ENCODE measurements around the gene HOXC12.
A peak's percentile ranks its signal among the peaks of the same experiment; 100 is the strongest.

Gene HOXC12

DNA sequence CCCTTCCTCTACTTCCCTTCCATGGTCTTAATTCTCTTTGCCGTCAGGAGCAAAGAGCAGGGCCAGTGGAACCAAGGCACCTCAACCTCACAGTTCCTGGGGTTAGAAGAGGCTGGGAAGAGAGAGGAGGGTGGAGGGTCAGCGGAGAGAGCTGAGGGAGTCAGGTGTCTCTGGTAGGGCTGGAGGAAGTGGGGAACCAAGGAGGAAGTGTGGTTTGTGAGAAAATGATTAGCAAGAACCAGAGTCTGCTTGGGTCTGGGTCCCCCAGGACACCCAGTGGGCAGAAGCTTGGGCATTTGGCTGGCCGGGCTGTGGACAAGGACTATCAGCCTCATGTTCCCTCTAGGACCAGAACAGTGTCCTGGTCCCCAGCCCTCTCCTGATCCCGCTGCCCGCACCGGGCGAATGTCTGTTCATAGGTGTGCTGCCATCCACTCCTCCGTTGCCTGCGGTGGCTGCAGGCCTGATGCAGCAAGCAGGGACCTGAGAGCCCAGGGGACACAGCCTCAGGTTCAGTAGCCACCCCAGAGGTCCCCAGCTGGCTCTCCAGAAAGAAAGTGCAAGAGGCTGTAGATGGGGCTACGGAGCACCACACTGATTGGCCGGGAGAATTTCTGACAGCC is 2.3 kb downstream of the HOXC12 start:
- no peak for DNase-seq (ENCODE audit: low spot score in 2 of 2)
- Histone ChIP-seq H3K4me1 (peaks cover 8% of the 10 kb centered on the region), H3K36me3 (replicated peaks) (no peaks in the 10 kb centered on the region), H3K9me3 (no peaks in the 10 kb centered on the region), H3K4me3 (no peak overlapping the region), H3K27me3 (ENCODE audit: low read depth) (peaks cover 19% of the 10 kb centered on the region)
- in situ Hi-C loops (cut with MboI; ENCODE audit: low sequenced_read_pairs): no loop called here

- in situ Hi-C loops (cut with MboI; ENCODE audit: low sequenced_read_pairs): no loop called here
- no peak for DNase-seq (ENCODE audit: low spot score in 2 of 2)
- no peak overlapping the region for H3K4me3 ChIP-seq
- H3K27me3 ChIP-seq (ENCODE audit: low read depth): peaks cover 19% of the 10 kb centered on the region
- H3K36me3 ChIP-seq (replicated peaks): no peaks in the 10 kb centered on the region
- no peaks in the 10 kb centered on the region for H3K9me3 ChIP-seq
- peaks cover 8% of the 10 kb centered on the region for H3K4me1 ChIP-seq
Observed at GRCh38 chr12:53958128-53958527, 3.4 kb downstream of the HOXC12 start.

DNA sequence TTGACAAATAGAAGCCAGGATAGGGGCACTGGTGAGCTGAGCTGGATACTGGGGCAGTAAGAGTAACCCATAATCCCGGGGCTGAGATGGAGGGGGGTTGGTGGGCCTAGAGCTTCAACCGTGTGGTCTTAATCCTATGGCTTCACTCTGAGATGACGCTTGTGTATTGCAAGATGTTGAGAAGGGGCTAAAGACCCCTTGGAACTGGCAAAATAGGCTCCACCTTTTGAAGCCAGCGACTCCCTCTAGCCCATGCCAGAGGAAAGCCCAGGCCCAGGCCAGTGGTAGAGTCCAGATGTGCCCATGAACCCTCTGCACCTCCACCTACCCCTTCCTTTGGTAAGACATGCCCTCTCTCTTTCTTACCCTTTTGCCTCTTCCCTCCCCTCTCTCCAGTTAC is 4.6 kb downstream of the HOXC12 start:
- Histone ChIP-seq H3K4me1 (peaks cover 3% of the 10 kb centered on the region; the same call in 1 of the 2 replicates), H3K36me3 (replicated peaks) (no peaks in the 10 kb centered on the region), H3K4me3 (no peak overlapping the region), H3K27me3 (ENCODE audit: low read depth) (peaks cover 19% of the 10 kb centered on the region), H3K9me3 (no peaks in the 10 kb centered on the region)
- DNase-seq (ENCODE audit: low spot score in 2 of 2): no peak
- in situ Hi-C loops (cut with MboI; ENCODE audit: low sequenced_read_pairs): no loop called here

DNA sequence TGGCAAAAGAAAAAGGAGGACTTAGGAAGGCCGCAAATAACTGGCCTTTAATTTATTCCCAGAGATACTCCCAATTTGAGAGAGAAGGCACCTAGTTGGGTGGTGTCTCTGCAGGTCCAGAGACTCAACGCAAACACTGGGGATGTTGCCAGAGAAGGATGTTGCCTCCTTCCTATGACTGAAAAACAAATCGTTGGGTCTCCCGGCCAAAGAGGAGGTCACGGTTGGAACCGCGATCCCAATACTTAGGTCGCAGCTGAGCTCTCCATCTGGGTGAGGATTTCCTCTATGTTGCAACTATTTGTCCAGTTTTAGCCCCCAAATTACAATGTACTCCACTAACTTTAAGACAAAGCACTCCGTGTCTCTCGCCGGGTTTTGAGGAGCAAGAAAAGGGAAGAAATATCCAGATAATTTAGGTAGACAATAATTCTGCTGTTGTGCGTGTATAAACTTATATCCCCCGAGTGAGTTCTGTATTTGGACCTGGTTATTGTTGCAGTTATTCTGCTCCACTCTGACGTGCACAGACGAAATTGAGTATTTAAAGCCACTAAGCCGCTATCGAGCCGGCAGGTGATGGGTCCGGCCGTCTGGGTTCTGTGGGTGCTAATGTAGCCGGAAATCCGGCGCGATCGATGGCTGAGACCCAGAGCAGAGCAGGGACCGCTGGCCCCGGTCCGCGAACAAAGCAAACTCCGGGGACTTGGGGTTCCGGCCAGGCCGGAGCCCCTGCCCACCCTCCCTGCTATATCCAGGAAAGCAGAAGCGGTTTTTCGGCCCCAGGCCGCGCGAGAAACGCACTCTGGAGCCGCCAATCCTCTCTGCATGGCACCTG is 5.7 kb downstream of the HOXC12 start:
- in situ Hi-C loops (cut with MboI; ENCODE audit: low sequenced_read_pairs): no loop called here
- Histone ChIP-seq H3K4me1 (peaks cover 12% of the 10 kb centered on the region), H3K36me3 (replicated peaks) (no peaks in the 10 kb centered on the region), H3K27me3 (ENCODE audit: low read depth) (peaks cover 18% of the 10 kb centered on the region), H3K9me3 (no peaks in the 10 kb centered on the region), H3K4me3 (no peak overlapping the region)
- DNase-seq (ENCODE audit: low spot score in 2 of 2): no peak

- no peak for DNase-seq (ENCODE audit: low spot score in 2 of 2)
- Histone ChIP-seq H3K4me1 (peaks cover 17% of the 10 kb centered on the region), H3K36me3 (replicated peaks) (no peaks in the 10 kb centered on the region), H3K27me3 (ENCODE audit: low read depth) (peaks cover 10% of the 10 kb centered on the region), H3K4me3 (no peak overlapping the region), H3K9me3 (no peaks in the 10 kb centered on the region)
- in situ Hi-C loops (cut with MboI; ENCODE audit: low sequenced_read_pairs): no loop called here
Observed at GRCh38 chr12:53961025-53961761, 6.5 kb downstream of the HOXC12 start.

GRCh38 chr12:53963005-53963404 is 8.3 kb downstream of the HOXC12 start:
- H3K27me3 ChIP-seq (ENCODE audit: low read depth): 0 out of 2 replicates have a peak, but pooled peaks cover 2% of the 10 kb centered on the region
- H3K4me1 ChIP-seq: peaks cover 17% of the 10 kb centered on the region
- no peak for DNase-seq (ENCODE audit: low spot score in 2 of 2)
- H3K4me3 ChIP-seq: no peak overlapping the region
- in situ Hi-C loops (cut with MboI; ENCODE audit: low sequenced_read_pairs): no loop called here
- H3K9me3 ChIP-seq: no peaks in the 10 kb centered on the region
- no peaks in the 10 kb centered on the region for H3K36me3 ChIP-seq (replicated peaks)

DNA sequence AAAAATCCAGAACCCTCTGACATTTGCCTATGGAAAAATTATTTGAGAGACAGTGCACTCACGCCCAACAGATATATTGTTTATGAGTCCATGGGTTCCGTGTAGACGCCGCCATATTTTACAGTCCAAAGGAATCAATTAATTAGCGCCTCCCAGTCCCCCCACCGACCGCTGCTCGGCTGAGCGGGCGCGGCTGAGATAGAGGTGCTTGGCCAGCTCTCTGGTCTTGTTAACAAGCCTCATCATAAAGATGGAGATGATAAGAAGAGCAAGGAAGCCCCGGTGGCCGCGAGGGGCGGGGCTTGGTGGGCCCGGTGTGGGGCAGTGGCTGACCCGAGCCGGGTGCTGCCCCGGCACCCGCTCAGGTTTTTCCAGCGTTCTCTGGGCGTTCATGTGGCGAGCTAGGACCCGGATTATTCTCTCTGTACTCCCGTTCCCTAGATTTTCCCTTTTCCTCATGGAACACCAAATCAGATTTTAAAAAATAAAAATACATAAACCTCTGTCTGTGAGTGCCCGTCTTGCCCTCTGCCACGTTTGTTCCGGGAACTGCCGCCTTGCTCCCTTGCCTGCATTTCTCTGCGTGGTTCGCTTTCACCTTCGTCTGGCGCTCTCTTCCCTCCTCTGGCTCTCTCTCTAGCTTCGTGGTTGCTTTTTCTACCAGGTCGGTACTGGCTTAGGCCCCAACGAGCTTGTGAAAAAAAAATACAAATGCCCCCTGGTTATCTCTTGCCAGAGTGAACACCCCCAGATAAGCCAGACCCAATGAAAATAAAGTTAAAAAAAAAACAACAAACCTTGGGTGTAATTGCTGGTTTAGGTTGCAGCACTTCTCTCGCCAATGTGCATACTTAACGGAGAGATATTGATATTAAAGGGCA is 9.0 kb downstream of the HOXC12 start:
- peaks cover 17% of the 10 kb centered on the region for H3K4me1 ChIP-seq
- H3K36me3 ChIP-seq (replicated peaks): no peaks in the 10 kb centered on the region
- no peaks in the 10 kb centered on the region for H3K9me3 ChIP-seq
- H3K27me3 ChIP-seq (ENCODE audit: low read depth): 0 out of 2 replicates have a peak, but pooled peaks cover 2% of the 10 kb centered on the region
- H3K4me3 ChIP-seq: no peak overlapping the region
- DNase-seq (ENCODE audit: low spot score in 2 of 2): no peak
- in situ Hi-C loops (cut with MboI; ENCODE audit: low sequenced_read_pairs): no loop called here

DNA sequence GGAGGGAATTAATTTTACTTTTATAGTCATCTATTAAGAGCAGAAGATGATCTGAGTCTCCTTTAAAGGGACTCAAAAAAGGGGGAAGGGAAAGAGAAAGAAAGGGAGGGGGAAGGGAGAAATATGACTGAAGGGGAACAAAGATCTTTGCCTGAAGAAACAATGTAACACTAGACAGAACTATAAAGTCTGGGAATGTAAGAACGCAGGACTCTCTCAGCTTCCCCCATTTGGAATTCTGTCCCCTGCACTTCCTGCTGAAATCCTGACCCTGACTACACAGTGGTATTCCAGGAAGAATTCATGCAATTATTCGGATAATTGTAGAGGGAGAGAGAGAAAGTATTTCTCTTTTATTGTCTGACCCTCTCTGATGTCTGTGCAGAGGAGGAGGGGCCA is 9.6 kb downstream of the HOXC12 start:
- H3K36me3 ChIP-seq (replicated peaks): no peaks in the 10 kb centered on the region
- DNase-seq (ENCODE audit: low spot score in 2 of 2): no peak

DNA sequence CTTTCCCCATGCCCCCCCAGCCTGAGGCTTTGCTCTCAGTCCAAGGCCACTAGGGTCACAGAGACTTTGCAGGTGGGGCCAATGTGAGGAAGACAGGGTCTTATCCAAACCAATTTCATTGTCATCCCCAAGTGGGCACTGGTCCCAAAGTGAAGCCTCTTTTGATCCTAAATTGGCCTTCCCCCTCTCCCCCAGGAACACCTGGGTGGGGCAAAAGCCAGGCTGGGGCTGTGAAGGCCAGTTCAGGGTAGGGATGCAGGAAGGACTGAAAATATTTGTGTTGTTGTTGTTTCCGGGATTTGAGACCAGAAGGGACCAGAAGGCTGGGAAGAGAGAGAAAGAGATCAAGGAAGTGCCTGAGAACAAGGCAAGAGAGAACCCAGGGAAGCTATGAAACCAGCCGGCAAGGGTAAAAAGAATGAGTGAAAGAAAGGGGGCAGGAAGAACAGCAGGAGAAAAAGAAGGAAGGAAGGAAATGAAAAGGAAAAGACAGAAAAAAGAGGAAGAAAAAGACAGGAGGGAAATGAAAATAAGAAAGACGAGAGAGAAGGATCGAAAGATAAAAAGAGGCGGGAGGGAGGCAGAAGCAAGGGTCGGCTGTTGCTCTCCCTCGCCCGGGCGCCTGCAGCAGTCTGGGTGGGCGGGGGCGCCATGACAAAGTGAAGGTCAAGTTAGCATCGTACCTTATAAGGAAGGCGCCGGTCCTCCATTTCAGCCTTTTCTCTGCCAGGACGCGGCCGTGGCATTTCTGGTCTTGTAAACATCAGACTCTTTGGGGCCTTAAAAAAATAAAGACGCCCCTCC is 10.8 kb downstream of the HOXC12 start:
- H3K27me3 ChIP-seq (ENCODE audit: low read depth): no peaks in the 10 kb centered on the region
- H3K36me3 ChIP-seq (replicated peaks): no peaks in the 10 kb centered on the region
- H3K4me3 ChIP-seq: peak overlapping the region; percentile 14
- H3K9me3 ChIP-seq: no peaks in the 10 kb centered on the region
- peak in 1 of 2 experiments; percentile 59 for DNase-seq (ENCODE audit: low spot score in 2 of 2)
- H3K4me1 ChIP-seq: peaks cover 17% of the 10 kb centered on the region
- in situ Hi-C loops (cut with MboI; ENCODE audit: low sequenced_read_pairs): no loop called here

More for the DNA sequence above, 9.6 kb downstream of the HOXC12 start:
- Histone ChIP-seq H3K9me3 (no peaks in the 10 kb centered on the region), H3K4me3 (no peak overlapping the region), H3K27me3 (ENCODE audit: low read depth) (no peaks in the 10 kb centered on the region), H3K4me1 (peaks cover 17% of the 10 kb centered on the region)
- in situ Hi-C loops (cut with MboI; ENCODE audit: low sequenced_read_pairs): no loop called here

- Histone ChIP-seq H3K36me3 (replicated peaks) (no peaks in the 10 kb centered on the region), H3K27me3 (ENCODE audit: low read depth) (no peaks in the 10 kb centered on the region), H3K9me3 (no peaks in the 10 kb centered on the region), H3K4me3 (peak overlapping the region; percentile 14), H3K4me1 (peaks cover 17% of the 10 kb centered on the region)
- no peak for DNase-seq (ENCODE audit: low spot score in 2 of 2)
- in situ Hi-C loops (cut with MboI; ENCODE audit: low sequenced_read_pairs): no loop called here
Observed at GRCh38 chr12:53966085-53966384, 11.3 kb downstream of the HOXC12 start.

DNA sequence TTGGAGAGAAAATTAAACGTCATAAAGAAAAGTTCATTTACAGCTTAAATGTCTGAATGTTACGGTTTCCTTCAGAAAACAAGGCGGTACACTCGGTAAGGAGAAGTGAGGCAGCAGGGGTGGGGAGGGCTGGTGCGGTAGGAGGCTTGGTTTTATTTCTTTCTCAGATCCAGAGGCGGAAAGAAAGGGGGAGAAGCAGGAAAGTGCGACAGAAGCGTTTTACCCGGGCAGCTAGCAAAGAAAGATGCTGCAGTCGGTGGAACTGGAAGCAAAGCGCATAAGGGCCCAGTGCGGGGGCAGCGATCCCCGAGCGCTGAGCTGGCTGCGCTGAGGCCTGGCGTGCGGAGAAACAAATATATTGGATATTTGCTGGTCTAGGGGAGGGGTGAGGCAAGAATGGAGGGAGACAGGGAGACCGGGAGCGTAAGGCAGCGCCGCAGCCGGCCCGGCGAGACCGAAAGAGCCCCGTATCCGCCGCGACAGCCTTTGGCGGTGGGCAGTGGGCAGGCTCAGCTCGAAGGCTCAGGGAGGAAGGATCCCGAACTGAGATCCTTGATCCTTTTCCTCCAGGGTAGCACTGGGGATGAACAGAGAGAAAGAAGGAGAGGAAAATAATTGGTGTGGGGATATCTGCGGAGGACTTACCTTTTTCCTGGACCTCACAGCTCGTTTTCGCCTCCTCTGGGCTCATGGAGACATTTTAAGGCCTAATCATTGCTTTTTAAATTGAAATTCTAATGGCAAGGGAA is 11.9 kb downstream of the HOXC12 start:
- Histone ChIP-seq H3K27me3 (ENCODE audit: low read depth) (no peaks in the 10 kb centered on the region), H3K4me1 (peaks cover 17% of the 10 kb centered on the region), H3K4me3 (peak overlapping the region; percentile 14), H3K36me3 (replicated peaks) (no peaks in the 10 kb centered on the region), H3K9me3 (no peaks in the 10 kb centered on the region)
- DNase-seq (ENCODE audit: low spot score in 2 of 2): no peak
- in situ Hi-C loops (cut with MboI; ENCODE audit: low sequenced_read_pairs): no loop called here

DNA sequence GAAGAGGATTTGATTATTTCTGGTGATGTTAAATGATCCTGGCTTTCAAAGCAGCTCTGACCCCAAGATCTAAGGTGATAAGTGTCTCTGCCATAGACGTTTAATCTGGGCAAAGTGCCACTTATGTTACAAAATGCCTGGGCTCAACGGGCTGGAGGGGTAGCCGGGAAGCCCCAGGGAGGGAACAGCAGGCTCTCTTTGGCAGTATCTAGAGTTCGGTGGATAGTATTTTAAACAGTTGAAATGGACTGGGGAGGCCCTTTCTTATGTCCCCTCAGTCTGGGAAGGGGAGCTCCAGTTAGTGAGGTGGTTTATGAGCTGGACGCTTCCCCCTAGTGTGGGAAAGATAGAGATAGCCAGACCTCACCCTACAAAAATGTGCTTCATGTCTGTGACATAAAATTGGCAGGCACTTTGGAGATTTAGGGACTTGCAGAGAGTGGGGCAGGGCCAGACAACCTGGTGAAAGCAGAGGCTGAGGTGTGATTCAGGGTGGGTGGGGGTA is 12.8 kb downstream of the HOXC12 start:
- in situ Hi-C loops (cut with MboI; ENCODE audit: low sequenced_read_pairs): no loop called here
- H3K27me3 ChIP-seq (ENCODE audit: low read depth): no peaks in the 10 kb centered on the region
- H3K36me3 ChIP-seq (replicated peaks): no peaks in the 10 kb centered on the region
- no peak overlapping the region for H3K4me3 ChIP-seq
- DNase-seq (ENCODE audit: low spot score in 2 of 2): no peak
- H3K9me3 ChIP-seq: no peaks in the 10 kb centered on the region
- H3K4me1 ChIP-seq: peaks cover 17% of the 10 kb centered on the region
